HepG2 (cell line): ENCODE data around the gene TLCD3A. TPM values are rescaled to one million over a fixed set of nuclear protein-coding genes. Genes with fewer than 3 reads are reported as not detected.

Experiments used
- CHD2 ChIP-seq: IDR thresholded peaks from 2 replicates; pipeline ENCODE4 v1.6.1; 2011; ENCODE audit warnings: low read depth, low read length, improper control_type of control experiment
- EP300 ChIP-seq, 3 experiments: sonication (generic) in 1 of 3; formaldehyde crosslinking in 1 of 3; IDR thresholded peaks; 2 replicates each; pipeline versions ENCODE4 v1.5.1 to v1.6.1; 2011 to 2020; ENCODE audit warnings: low read depth in 2 of 3, low read length in 2 of 3, borderline replicate concordance in 1 of 3, improper control_type of control experiment in 1 of 3, mild to moderate bottlenecking in 1 of 3, missing genetic modification reagents in 1 of 3, moderate library complexity in 1 of 3
- FOXJ3 ChIP-seq: sonication (generic); formaldehyde crosslinking; IDR thresholded peaks from 2 replicates; pipeline ENCODE4 v1.4.0; 2020; ENCODE audit warnings: missing genetic modification reagents, mild to moderate bottlenecking, borderline replicate concordance
- ISL2 ChIP-seq: sonication (generic); formaldehyde crosslinking; IDR thresholded peaks from 2 replicates; pipeline ENCODE4 v1.5.0; 2020; ENCODE audit warnings: missing genetic modification reagents
- MAZ ChIP-seq, 2 experiments: sonication (generic) in 1 of 2; formaldehyde crosslinking in 1 of 2; IDR thresholded peaks; 2 replicates each; pipeline versions ENCODE4 v1.5.0 to v1.6.1; 2012 to 2020; ENCODE audit warnings: low read depth in 2 of 2, mild to moderate bottlenecking in 2 of 2, borderline replicate concordance in 1 of 2, improper control_type of control experiment in 1 of 2, low read length in 1 of 2, missing genetic modification reagents in 1 of 2, moderate library complexity in 1 of 2
- ZNF124 ChIP-seq: sonication (generic); formaldehyde crosslinking; IDR thresholded peaks from 2 replicates; pipeline ENCODE4 v1.4.0; 2020; ENCODE audit warnings: missing genetic modification reagents
- ZNF362 ChIP-seq: sonication (generic); formaldehyde crosslinking; IDR thresholded peaks from 2 replicates; pipeline ENCODE4 v1.4.0; 2020; ENCODE audit warnings: missing genetic modification reagents, mild to moderate bottlenecking, borderline replicate concordance
- ZNF382 ChIP-seq: sonication (generic); formaldehyde crosslinking; IDR thresholded peaks from 2 replicates; pipeline ENCODE4 v1.5.0; 2020; ENCODE audit warnings: missing genetic modification reagents, mild to moderate bottlenecking, borderline replicate concordance
- ZNF619 ChIP-seq: sonication (generic); formaldehyde crosslinking; IDR thresholded peaks from 2 replicates; pipeline ENCODE4 v1.4.0; 2020; ENCODE audit warnings: mild to moderate bottlenecking, missing genetic modification reagents
- ZNF781 ChIP-seq: sonication (generic); formaldehyde crosslinking; IDR thresholded peaks from 2 replicates; pipeline ENCODE4 v1.5.1; 2020; ENCODE audit warnings: borderline replicate concordance, mild to moderate bottlenecking, missing genetic modification reagents; ENCODE audit errors: not compliant biosample characterization
- polyA plus RNA-seq, 8 experiments: library from polyadenylated mRNA; depleted of rRNA in 3 of 8; stranded (reverse) in 7 of 8; unstranded in 1 of 8; fragments of >200 nt; fragmentation: Illumina TruSeq in 4 of 8; extraction: Trizol in 4 of 8; gene quantifications; 2 replicates each; pipeline versions ENCODE4 v1.2.1 to v1.2.3, GENCODE V29; 2011 to 2016; ENCODE audit warnings: low read depth in 4 of 8, missing spikeins in 1 of 8, mixed read lengths in 1 of 8; ENCODE audit not compliant: insufficient read depth in 1 of 8
- total RNA-seq, 5 experiments: library from RNA; depleted of rRNA; stranded (reverse); fragments of >200 nt; fragmentation: Illumina TruSeq; extraction: Trizol; gene quantifications; 2 replicates each; pipeline ENCODE4 v1.2.3, GENCODE V29; 2016; ENCODE audit warnings: low read depth in 1 of 5
- TF ChIP-seq, protein P1 (sequence below): sonication (generic); formaldehyde crosslinking; IDR thresholded peaks from 2 replicates; pipeline ENCODE4 v1.5.0; 2020; ENCODE audit warnings: mild to moderate bottlenecking, low read depth, missing genetic modification reagents, borderline replicate concordance
- TF ChIP-seq, protein P2 (sequence below): sonication (generic); formaldehyde crosslinking; IDR thresholded peaks from 2 replicates; pipeline ENCODE4 v1.5.0; 2020; ENCODE audit warnings: missing genetic modification reagents, mild to moderate bottlenecking, borderline replicate concordance
- TF ChIP-seq, protein P3 (sequence below): sonication (generic); formaldehyde crosslinking; IDR thresholded peaks from 2 replicates; pipeline ENCODE4 v1.8.1; 2023; ENCODE audit warnings: mild to moderate bottlenecking, missing genetic modification reagents, borderline replicate concordance

The TLCD3A gene
- total and polyA plus RNA-seq, 2 of the 13 experiments (the other 11 are each of a cell fraction or from before 2014, with no cell fraction given): 25.2 to 46.6 TPM

DNA sequence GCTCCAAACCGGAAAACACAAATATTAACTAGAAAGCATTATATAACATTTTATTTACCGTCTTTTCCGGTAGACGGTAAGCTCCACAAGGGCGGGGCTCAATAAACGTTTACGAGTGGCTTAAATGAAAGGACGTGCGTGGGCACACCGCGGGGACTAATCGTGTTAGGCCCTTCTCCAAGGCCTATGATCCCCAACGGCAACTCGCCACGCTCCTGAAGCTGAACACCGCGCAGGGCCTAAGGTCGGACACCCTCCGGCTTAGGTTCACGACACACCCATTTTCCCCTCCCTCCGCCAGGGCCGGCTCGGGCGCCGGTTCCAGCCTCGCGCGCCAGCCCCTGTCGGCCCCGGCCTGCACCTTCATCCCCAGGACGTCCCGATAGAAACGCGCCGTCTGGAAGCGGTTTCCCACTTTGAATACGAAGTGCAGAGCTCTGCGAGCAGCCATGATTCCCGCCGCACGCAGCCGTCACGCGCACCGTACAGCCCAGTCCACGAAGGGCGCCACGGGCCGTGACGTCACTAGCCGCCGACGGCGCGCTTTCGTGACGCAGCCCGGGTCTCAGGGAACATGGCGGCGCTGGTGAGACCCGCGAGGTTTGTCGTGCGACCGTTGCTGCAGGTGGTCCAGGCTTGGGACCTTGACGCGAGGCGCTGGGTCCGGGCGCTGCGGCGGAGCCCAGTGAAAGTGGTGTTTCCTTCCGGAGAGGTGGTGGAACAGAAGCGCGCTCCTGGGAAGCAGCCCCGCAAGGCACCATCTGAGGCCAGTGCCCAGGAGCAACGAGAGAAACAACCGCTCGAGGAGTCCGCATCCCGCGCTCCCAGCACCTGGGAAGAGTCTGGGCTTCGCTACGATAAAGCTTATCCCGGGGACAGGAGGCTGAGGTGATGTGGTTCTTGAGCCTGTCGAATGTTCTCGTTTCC, 49.7 kb downstream of the TLCD3A start, which contains the start of the genes GLOD4 and MRM3 (continued):
- TF ChIP-seq CHD2: peak; percentile 83
- TF ChIP-seq, protein P1, sequence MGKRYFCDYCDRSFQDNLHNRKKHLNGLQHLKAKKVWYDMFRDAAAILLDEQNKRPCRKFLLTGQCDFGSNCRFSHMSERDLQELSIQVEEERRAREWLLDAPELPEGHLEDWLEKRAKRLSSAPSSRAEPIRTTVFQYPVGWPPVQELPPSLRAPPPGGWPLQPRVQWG (CRISPR knock-in tag): no peak
- TF ChIP-seq, protein P2, sequence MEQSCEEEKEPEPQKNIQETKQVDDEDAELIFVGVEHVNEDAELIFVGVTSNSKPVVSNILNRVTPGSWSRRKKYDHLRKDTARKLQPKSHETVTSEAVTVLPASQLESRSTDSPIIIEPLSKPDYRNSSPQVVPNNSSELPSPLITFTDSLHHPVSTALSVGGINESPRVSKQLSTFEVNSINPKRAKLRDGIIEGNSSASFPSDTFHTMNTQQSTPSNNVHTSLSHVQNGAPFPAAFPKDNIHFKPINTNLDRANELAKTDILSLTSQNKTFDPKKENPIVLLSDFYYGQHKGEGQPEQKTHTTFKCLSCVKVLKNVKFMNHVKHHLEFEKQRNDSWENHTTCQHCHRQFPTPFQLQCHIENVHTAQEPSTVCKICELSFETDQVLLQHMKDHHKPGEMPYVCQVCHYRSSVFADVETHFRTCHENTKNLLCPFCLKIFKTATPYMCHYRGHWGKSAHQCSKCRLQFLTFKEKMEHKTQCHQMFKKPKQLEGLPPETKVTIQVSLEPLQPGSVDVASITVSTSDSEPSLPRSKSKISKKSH (CRISPR knock-in tag): peak; percentile 84; the same call in 1 of the 2 replicates
- peak; percentile 76 for TF ChIP-seq ZNF781 (CRISPR knock-in tag)
- TF ChIP-seq ZNF362 (CRISPR knock-in tag): no peak
- peak; percentile 75; the same call in 1 of the 2 replicates for TF ChIP-seq ZNF619
- TF ChIP-seq MAZ (IDR thresholded peaks at IDR 0.05; ENCODE audit: borderline replicate concordance, low read depth, low read length): no peak; the same call in 1 of the 2 replicates
- peak; percentile 93 for TF ChIP-seq MAZ (CRISPR knock-in tag; IDR thresholded peaks at IDR 0.05; ENCODE audit: low read depth)
- TF ChIP-seq, protein P3, sequence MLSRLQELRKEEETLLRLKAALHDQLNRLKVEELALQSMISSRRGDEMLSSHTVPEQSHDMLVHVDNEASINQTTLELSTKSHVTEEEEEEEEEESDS (CRISPR knock-in tag): 0 out of 2 replicates have a peak, but pooled peaks have one; percentile 38
- TF ChIP-seq EP300 (IDR thresholded peaks at IDR 0.05; ENCODE audit: low read depth in 2 of 2, low read length in 2 of 2): peak in 1 of 2 experiments; percentile 10; a peak in 1 of 4 replicates
- TF ChIP-seq EP300 (CRISPR knock-in tag; IDR thresholded peaks at IDR 0.05; ENCODE audit: borderline replicate concordance): peak; percentile 45; the same call in 1 of the 2 replicates
- TF ChIP-seq FOXJ3 (CRISPR knock-in tag): no peak
- peak; percentile 93; the same call in 1 of the 2 replicates for TF ChIP-seq ZNF124 (CRISPR knock-in tag)
- TF ChIP-seq ZNF382: no peak
- TF ChIP-seq ISL2 (CRISPR knock-in tag): peak; percentile 50; the same call in 1 of the 2 replicates
